ENCODE results near the gene C1QL4. TPM values are rescaled to one million over a fixed set of nuclear protein-coding genes. Genes with fewer than 3 reads are reported as not detected.

C1QL4 gene
- total and polyA plus RNA-seq, 2 of the 8 experiments (the other 6 are each of a cell fraction or from before 2014, with no cell fraction given) = 0.28 to 0.63 TPM

DNA sequence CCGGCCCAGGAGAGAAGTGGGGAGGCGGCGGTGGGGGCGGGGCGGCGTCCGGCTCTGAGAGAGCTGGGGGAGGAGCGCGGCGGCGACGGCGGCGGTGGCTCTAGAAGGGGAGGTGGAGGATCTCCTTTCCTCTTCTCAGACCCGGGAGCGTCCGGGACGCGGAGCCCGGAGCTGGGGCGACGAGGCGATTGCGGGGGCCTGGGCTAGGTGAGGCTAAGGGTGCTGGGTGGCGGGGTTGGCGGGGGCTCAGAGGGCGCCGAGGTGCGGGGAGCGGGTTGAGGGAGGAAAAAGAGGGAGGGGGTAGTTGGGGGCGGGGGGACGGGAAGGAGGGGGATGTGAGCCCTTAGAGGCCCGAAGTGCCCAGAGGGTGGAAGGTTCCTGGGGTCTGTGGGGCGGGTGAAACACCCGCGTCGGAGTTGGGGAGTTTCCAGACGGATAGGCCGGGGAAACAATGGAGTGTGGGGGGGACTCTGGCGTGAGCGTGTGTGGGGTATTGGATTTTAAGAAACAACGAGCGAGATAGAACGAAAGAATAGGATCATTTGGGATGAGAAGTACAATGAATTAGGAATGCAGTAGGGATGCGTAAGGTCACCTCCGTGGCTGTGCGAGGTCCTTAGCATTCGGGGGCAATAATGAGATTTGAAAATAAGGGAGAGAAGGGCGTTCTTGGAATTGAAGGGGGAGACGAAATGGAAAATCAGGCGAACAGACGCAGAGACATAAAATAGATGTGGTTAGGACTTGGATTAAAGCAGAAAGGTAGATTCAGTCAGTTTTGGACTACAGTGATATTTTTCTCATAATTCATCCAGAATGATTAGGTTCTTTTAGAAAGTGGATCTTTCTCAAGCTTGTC, 30.6 kb upstream of the C1QL4 start, which contains the start of gene SPATS2 (continued):
- TF ChIP-seq BCL11A (IDR thresholded peaks at IDR 0.05; ENCODE audit: low read depth in 2 of 2, low read length in 2 of 2) = no peak
- TF ChIP-seq KDM5A (IDR thresholded peaks at IDR 0.05; ENCODE audit: low read length) = no peak
- TF ChIP-seq RAD21 (IDR thresholded peaks at IDR 0.05 in 1 of 2, conservative IDR thresholded peaks at IDR 0.05 in 1 of 2; ENCODE audit: low read depth in 2 of 2, low read length in 2 of 2) = no peak

Measured in H1 (cell line).